Heart left ventricle (tissue), 13 donors: Measurements from ENCODE around the gene DYNC2LI1.

ENCODE experiments used
- CTCF ChIP-seq, 12 donors: fragments of 200-600 bp; sonication (generic) in 4 of 12; IDR thresholded peaks; one replicate each; pipeline versions ENCODE4 v1.5.0 to v1.8.0; 2018 to 2022; ENCODE audit warnings: antibody characterized with exemption in 12 of 12, mild to moderate bottlenecking in 5 of 12
- POLR2A ChIP-seq, 2 donors: fragments of 450-650 bp; IDR thresholded peaks; one replicate each; pipeline ENCODE4 v1.6.1; 2017; ENCODE audit warnings: antibody characterized with exemption in 2 of 2, mild to moderate bottlenecking in 2 of 2, moderate library complexity in 2 of 2
- donor health status: ischemic (EF 13 %, LVEDD 7.1; RV severe dilation, severe dysfunction).
- donor health status: DM: no; HTN: yes; CAD: no.
- donor health status: DM: no; HTN: no; CAD: no.
- donor health status: ischemic (EF 25% LVEDD 6.9; RV normal size, moderate dysfunction).
- donor health status: ischemic (EF 25% LVEDD 5.7; RV mildly dilated, moderate dysfunction).
- donor health status: ischemic (EF 35%, LVEDD 5.7; RV mildly dilated, moderate dysfunction).
- donor health status: nonischemic (EF 11% LVEDD 7.7; RV severe dilation, severe dysfunction).
- donor health status: DM: yes; HTN: yes; CAD: no.
- donor health status: PGD.
- donor health status: ischemic (EF 29% LVEDD 5.4; RV normal size, mild dysfunction).
- donor health status: nonischemic (EF 23%, LVEDD 6.1; RV moderate dilation, normal function).

- TF ChIP-seq CTCF (IDR thresholded peaks at IDR 0.05) = no peak
- TF ChIP-seq POLR2A (IDR thresholded peaks at IDR 0.05) = no peak
Measured at GRCh38 chr2:43737097-43737854, 36.6 kb upstream of the DYNC2LI1 start.
